ENCODE measurements around the gene SYNE3. TPM values are rescaled to one million over a fixed set of nuclear protein-coding genes. Genes with fewer than 3 reads are reported as not detected.

SYNE3 gene
- total RNA-seq, 1 experiment from 2014 or later: 1.9 TPM

GRCh38 chr14:95487669-95488084 is 28.8 kb downstream of the SYNE3 start:
- no TSS peak for BruUV-seq (replicated peaks)
- Histone ChIP-seq H3K36me3 (ENCODE audit: low read depth) (no peaks in the 10 kb centered on the region), H3K9me2 (ENCODE audit: insufficient read depth) (no peaks in the 10 kb centered on the region), H3K9me3 (ENCODE audit: insufficient read depth, low read depth) (no peaks in the 10 kb centered on the region), H3K27me3 (ENCODE audit: insufficient read depth, low read depth) (no peaks in the 10 kb centered on the region), H3K4me3 (no peak overlapping the region), H2AFZ (no peak overlapping the region), H4K20me1 (ENCODE audit: insufficient read depth) (no peaks in the 10 kb centered on the region), H3K4me1 (replicated peaks; ENCODE audit: insufficient read depth) (peaks cover 31% of the 10 kb centered on the region), H3K4me2 (no peak overlapping the region), H3F3A (ENCODE audit: insufficient read depth, low read depth) (peaks cover 5% of the 10 kb centered on the region; the same call in 1 of the 2 replicates), H3K79me2 (ENCODE audit: low read depth) (no peaks in the 10 kb centered on the region), H3K27ac (no peak overlapping the region)
- DNase-seq: no peak
- intact Hi-C loops (cut with micrococcal nuclease; ENCODE audit: unreplicated experiment): no loop called here
- ChIA-PET CTCF (no interaction called here), POLR2A (ENCODE audit: unreplicated experiment) (no interaction called here)
- TF ChIP-seq CTCF (conservative IDR thresholded peaks at IDR 0.05): no peak

- POLR2A ChIA-PET (ENCODE audit: unreplicated experiment): no interaction called here
- H3F3A ChIP-seq (ENCODE audit: insufficient read depth, low read depth): peaks cover 5% of the 10 kb centered on the region; the same call in 1 of the 2 replicates
- H3K36me3 ChIP-seq (ENCODE audit: low read depth): no peaks in the 10 kb centered on the region
- TF ChIP-seq CTCF (conservative IDR thresholded peaks at IDR 0.05) (no peak), EZH2 (IDR thresholded peaks at IDR 0.05; ENCODE audit: low read depth) (no peak)
- H3K27ac ChIP-seq: no peak overlapping the region
- no peaks in the 10 kb centered on the region for H3K27me3 ChIP-seq (ENCODE audit: insufficient read depth, low read depth)
- no peak overlapping the region for H3K4me2 ChIP-seq
- no peaks in the 10 kb centered on the region for H3K9me3 ChIP-seq (ENCODE audit: insufficient read depth, low read depth)
- H3K79me2 ChIP-seq (ENCODE audit: low read depth): no peaks in the 10 kb centered on the region
- DNase-seq: no peak
- H3K9me2 ChIP-seq (ENCODE audit: insufficient read depth): no peaks in the 10 kb centered on the region
- H4K20me1 ChIP-seq (ENCODE audit: insufficient read depth): no peaks in the 10 kb centered on the region
- peaks cover 34% of the 10 kb centered on the region for H3K4me1 ChIP-seq (replicated peaks; ENCODE audit: insufficient read depth)
- BruUV-seq (replicated peaks): no TSS peak
- no peak overlapping the region for H3K4me3 ChIP-seq
- no peak overlapping the region for H2AFZ ChIP-seq
- intact Hi-C loops (cut with micrococcal nuclease; ENCODE audit: unreplicated experiment): no loop called here
- CTCF ChIA-PET: no interaction called here
These were observed 29.4 kb downstream of the SYNE3 start for GRCh38 chr14:95486875-95487668.

GRCh38 chr14:95485222-95485819 is 31.1 kb downstream of the SYNE3 start:
- POLR2A ChIA-PET (ENCODE audit: unreplicated experiment): no interaction called here
- no peak for DNase-seq
- Histone ChIP-seq H3K36me3 (ENCODE audit: low read depth) (no peaks in the 10 kb centered on the region), H3K4me3 (no peak overlapping the region), H3K9me3 (ENCODE audit: insufficient read depth, low read depth) (no peaks in the 10 kb centered on the region), H3F3A (ENCODE audit: insufficient read depth, low read depth) (peaks cover 5% of the 10 kb centered on the region; the same call in 1 of the 2 replicates), H2AFZ (no peak overlapping the region), H3K27me3 (ENCODE audit: insufficient read depth, low read depth) (no peaks in the 10 kb centered on the region), H4K20me1 (ENCODE audit: insufficient read depth) (no peaks in the 10 kb centered on the region), H3K4me2 (no peak overlapping the region), H3K4me1 (replicated peaks; ENCODE audit: insufficient read depth) (peaks cover 37% of the 10 kb centered on the region), H3K79me2 (ENCODE audit: low read depth) (no peaks in the 10 kb centered on the region), H3K27ac (no peak overlapping the region), H3K9me2 (ENCODE audit: insufficient read depth) (no peaks in the 10 kb centered on the region)
- BruUV-seq (replicated peaks): no TSS peak
- TF ChIP-seq CTCF (conservative IDR thresholded peaks at IDR 0.05) (no peak), EZH2 (IDR thresholded peaks at IDR 0.05; ENCODE audit: low read depth) (no peak)
- intact Hi-C loops (cut with micrococcal nuclease; ENCODE audit: unreplicated experiment): no loop called here
- CTCF ChIA-PET: no interaction called here
